HG02623 (cell line): ENCODE data around the gene AGFG2.
"Not testable (repeated sequence)": the region's sequence is repeated elsewhere in the genome, so short reads cannot be mapped to it uniquely, and the experiment has no call there.

ENCODE experiments used
- ATAC-seq: cut with Tn5 transposase; IDR thresholded peaks from one replicate; pipeline ENCODE4 v1.9.1; 2021; ENCODE audit warnings: moderate library complexity; ENCODE audit not compliant: unreplicated experiment

AGFG2 gene

DNA sequence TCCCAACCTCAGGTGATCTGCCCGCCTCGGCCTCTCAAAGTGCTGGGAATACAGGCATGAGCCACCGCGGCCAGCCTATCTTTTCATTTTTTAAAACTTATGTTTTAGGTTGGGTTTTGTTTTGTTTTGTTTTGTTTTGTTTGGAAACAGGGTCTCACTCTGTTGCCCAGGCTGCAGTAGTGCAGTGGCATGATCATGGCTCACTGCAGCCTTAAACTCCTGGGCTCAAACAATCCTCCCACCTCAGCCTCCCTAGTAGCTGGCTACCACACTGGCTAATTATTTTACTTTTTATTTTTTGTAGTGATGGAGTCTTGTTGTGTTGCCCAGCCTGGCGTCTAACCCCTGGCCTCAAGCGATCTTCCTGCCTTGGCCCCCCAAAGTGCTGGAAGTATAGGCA lies 19.4 kb upstream of the AGFG2 start:
- no peak for ATAC-seq

DNA sequence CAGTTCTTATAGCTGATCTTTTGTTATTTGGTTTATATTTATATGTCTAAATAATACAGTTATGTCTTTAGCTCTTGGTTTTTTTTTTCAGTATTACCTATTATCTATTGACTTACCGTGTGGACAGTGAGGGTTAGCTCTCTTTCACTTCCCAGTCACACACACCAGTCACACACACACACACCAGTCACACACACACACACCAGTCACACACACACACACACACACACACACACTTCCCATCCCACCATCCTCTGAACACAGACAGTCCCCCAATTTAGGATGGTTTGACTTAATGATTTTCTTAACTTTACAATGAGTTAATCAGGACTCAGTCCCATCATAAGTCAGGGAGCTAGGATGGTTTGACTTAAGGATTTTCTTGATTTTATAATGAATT lies 18.9 kb upstream of the AGFG2 start:
- no peak for ATAC-seq

DNA sequence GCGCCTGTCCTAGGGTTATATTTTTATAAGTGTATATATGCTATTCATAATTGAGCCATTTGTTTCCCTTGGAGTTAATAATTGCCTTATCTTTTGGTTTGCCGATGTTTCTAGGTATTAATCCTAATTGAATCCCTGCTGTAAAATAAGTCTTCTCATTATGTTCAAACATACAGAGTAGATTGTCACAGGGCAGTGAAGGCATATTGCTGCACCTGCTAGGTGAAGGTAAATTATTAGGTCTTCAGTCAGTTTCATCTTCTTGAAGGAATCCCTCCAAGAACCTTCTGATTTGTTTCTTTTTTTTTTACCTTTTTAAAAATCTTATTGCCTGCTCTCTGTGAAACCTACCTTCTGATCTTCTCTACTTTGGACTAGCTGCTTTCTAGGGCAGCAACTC lies 17.9 kb upstream of the AGFG2 start:
- ATAC-seq, result no peak

DNA sequence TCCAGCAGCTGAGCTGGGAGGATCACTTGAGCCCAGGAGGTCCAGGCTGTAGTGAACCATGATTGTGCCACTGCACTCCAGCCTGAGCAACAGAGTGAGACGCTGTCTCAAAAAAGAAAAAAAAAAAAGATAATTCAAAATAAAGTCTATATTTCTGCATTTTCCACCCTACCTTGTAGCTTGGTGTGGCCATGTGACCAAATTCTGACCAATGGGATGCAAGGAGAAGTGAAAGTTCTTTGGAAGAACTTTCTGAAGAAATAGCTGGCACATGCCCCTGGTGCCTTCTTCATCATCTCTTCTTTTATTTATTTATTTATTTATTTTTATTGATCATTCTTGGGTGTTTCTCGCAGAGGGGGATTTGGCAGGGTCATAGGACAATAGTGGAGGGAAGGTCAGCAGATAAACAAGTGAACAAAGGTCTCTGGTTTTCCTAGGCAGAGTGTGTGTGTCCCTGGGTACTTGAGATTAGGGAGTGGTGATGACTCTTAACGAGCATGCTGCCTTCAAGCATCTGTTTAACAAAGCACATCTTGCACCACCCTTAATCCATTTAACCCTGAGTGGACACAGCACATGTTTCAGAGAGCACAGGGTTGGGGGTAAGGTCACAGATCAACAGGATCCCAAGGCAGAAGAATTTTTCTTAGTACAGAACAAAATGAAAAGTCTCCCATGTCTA lies 17.0 kb upstream of the AGFG2 start:
- not testable (repeated sequence) for ATAC-seq

DNA sequence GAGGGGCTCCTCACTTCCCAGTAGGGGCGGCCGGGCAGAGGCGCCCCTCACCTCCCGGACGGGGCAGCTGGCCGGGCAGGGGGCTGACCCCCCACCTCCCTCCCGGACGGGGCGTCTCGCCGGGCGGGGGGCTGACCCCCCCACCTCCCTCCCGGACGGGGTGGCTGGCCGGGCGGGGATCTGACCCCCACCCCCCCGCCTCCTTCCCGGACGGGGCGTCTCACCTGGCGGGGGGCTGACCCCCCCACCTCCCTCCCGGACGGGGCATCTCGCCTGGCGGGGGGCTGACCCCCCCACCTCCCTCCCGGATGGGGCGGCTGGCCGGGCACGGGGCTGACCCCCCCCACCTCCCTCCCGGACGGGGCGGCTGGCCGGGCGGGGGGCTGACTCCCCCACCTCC lies 15.8 kb upstream of the AGFG2 start:
- not testable (repeated sequence) for ATAC-seq

DNA sequence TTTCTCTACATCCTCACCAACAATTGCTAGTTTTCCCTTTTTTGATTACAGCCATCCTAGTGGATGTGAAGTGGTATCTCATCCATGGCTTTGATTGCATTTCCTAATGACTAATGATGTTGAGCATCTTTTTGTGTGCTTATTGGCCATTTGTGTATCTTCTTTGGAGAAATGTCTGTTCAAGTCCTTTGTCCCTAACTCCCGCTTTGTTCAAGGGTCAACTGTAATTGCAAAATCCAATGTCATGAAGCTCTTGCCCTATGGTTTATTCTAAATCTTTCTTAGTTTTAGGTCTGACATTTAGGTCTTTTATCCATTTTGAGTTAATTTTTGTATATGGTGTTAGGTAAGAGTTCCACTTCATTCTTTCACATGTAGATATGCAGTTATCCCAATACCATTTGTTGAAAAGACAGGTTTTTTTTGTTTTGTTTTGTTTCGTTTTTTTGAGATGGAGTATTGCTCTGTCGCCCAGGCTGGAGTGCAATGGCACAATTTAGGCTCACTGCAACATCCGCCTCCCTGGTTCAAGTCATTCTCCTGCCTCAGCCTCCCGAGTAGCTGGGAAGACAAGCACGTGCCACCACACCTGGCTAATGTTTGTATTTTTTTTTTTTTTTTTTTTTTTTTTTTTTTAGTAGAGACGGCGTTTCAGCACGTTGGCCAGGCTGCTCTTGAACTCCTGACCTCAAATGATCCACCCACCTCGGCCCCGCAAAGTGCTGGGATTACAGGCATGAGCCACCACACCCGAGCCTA lies 10.7 kb upstream of the AGFG2 start:
- not testable (repeated sequence) for ATAC-seq

DNA sequence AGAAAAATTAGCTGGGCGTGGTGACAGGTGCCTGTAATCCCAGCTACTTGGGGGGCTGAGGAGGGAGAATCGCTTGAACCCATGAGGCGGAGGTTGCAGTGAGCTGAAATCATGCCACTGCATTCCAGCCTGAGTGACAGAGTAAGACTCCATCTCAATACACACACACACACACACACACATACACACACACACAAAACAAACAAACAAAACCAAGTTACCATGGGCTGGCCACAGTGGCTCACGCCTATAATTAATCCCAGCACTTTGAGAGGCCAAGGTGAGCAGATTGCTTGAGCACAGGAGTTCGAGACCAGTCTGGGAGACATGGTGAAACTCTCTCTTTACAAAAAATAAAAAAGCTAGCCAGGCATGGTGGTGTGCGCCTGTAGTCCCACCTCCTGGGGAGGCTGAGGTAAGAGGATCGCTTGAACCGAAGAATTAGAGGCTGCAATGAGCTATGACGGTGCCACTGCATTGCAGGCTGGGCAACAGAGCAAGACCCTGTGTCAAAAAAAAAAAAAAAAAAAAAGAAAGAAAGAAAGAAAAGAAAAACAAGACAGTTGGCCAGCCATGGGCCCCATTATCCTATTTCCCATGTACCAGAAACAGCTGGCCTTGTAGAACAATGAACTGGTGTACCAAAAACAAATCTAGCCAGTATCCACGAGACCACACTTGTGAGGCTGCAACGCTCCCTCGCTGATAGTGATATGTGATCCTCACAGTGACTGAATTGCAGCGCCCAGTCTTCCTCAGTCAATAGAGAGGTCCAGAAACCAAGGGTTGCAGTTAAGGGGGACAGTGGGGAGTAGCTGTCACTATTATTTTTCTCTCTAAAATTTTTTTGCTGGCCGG lies 6.6 kb upstream of the AGFG2 start:
- ATAC-seq, result no peak

DNA sequence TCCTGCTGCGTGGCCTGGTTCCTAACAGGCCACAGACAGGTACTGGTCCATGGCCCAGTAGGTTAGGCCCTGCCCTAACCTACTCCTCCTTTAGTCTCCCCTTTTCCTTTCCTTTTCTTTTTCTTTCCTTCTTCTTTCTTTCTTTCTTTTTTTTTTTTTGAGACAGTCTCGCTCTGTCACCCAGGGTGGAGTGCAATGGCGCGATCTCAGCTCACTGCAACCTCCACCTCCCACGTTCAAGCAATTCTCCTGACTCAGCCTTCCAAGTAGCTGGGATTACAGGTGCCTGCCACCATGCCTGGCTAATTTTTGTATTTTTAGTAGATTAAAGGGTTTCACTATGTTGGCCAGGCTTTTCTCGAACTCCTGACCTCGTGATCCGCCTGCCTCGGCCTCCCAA lies 3.0 kb upstream of the AGFG2 start:
- not testable (repeated sequence) for ATAC-seq

DNA sequence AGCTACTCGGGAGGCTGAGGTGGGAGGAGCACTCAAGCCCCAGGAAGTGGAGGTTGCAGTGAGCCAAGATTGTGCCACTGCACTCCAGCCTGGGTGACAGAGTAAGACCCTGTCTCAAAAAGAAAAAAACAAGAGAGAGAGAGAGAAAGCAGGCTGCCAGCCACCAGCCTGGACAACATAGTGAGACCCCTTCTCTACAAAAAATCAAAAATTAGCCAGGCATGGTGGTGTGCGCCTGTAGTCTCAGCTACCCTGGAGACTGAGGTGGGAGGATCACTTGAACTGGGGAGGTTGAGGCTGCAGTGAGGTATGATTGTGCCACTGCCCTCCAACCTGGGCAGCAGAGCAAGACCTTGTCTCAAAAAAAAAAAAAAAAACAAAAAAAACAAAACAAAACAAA lies 2.3 kb upstream of the AGFG2 start:
- not testable (repeated sequence) for ATAC-seq

DNA sequence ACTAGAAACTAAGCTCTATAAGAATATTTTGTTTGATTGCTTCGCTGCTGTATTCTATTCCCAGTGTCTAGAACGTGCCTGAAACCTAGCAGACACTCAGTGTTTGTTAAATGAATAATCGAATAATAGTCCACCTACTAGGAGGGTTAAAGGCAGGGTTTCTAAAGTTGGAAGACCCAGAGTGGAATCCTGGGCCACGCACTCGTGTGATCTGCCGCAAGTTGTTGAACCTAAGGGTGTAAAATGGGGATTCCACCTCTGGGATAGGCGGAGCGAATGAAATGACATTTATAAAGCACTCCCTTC lies 702 bp upstream of the AGFG2 start:
- no peak for ATAC-seq

DNA sequence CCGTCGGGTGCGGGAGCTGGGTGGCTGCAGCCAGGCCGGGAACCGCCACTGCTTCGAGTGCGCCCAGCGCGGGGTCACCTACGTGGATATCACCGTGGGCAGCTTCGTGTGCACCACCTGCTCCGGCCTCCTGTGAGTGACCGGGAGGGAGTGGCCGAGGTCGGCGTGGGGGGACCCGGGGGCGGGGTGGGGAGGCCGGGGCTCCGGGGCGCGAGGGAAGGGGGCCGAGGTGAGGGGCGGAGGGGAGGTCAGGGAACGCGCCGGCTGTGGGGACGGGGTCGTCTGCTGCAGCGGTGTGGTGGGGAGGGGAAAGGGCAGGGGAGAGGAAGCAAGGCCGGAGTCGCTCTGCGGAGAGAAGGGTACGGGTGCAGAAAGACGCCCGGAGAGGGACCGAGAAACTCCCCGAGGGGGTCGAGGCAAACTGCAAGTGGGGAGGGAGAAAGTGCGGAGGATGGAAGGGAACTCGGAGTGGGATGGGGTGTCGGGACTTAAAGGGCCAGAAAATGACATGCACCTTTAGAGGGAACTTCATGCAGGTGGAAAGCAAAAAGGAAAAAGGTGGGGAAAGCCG lies 518 bp downstream of the AGFG2 start:
- no peak for ATAC-seq

DNA sequence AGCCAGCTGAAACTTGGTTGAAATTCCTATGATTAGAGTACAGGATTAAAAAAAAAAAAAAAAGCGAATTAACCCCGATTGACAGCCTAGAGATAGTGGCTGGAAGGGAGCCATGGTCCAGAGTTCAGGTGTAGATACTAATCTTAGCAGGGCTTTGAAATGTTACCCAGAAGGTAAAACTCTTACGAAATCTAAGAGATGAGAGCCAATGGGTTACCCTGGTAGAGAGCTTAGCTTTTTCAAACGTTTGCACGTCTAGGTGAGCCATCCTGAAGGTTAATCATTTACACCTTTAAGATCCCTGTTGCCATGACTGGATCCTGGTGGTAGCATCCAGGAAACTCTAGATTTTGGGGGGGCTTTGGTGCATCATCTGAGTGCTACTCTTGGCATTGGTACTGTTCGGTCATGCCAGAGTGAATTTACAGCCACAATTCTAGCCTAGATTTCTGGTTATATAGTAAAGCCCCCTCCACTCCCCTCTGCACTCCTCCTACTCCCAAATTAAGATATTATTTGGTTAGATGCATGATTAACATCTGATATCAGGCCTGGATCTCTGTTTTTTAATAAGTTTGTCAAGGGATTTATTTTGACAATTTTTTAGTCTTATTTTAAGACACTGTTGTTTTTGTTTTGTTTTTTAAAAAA lies 1.2 kb downstream of the AGFG2 start:
- ATAC-seq, result no peak

DNA sequence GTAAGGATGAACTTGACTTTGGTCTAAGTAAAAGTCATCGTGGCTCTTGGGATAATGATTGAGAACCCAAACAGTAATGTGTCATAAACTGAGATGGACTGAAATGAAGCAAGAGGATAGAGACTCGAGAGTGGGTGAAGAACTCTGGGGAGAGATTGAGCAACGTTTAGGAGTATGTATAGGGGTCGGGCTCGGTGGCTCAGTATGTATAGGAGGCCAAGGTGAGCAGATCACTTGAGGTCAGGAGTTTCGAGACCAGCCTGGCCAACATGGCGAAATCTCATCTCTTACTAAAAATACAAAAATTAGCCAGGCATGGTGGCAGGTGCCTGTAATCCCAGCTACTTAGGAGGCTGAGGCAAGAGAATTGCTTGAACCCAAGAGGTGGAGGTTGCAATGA lies 2.3 kb downstream of the AGFG2 start:
- ATAC-seq, result not testable (repeated sequence)

DNA sequence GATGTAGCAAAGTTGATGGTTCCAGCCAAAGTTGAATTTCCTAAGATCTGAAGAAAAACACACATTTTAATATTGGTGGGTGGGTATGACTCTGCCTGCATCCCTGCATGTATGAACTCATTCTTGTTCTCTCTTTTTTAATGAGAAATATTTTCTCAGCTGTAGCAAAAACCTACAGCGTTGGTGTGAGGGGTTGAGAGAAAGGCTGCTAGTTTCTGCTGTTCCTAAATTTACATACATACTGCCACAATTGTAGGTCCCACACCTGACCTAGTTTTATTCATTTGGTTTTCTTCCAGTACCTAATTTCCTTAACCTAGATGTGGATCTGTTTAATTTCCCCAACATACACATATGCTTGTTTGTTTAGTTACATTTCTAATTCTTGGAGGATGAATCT lies 4.6 kb downstream of the AGFG2 start:
- no peak for ATAC-seq

DNA sequence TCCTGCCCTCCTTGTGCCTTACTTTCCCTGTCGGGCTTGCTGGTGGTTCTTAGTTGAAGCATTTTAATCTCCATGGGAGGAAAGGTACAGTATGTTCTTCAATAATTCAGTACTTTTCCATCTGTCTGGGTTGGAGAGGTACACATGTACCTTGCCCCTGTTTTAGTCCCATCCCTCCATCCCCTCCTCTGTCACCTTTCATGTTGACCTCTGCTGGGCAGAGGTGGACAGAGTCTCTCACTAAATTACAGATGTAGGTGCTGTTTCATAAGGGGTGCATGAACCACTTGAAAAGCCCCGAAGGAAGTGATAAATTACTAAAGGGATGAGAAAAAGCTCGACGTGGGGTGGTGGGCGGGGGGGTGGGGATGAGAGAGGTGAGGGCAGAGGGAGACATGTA lies 5.4 kb downstream of the AGFG2 start:
- ATAC-seq, result no peak

DNA sequence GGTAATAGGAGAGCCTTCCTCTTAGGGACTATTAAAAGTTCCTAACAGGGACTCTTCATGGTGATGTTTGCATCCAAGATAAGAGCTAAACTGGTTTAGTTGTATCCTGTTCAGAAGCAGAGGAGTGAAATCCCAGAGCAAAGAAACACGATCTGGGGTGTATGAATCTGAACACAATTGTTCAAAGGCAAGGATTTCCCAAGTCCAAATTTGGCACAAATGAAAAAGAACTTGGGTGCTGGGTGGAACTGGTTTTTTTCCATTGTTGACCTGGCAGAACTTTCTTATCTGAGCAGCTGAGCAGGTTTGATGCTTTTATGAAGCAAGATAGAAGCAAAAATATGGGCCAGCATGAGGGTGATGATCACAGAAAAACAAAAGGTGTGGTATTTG lies 6.0 kb downstream of the AGFG2 start:
- no peak for ATAC-seq

DNA sequence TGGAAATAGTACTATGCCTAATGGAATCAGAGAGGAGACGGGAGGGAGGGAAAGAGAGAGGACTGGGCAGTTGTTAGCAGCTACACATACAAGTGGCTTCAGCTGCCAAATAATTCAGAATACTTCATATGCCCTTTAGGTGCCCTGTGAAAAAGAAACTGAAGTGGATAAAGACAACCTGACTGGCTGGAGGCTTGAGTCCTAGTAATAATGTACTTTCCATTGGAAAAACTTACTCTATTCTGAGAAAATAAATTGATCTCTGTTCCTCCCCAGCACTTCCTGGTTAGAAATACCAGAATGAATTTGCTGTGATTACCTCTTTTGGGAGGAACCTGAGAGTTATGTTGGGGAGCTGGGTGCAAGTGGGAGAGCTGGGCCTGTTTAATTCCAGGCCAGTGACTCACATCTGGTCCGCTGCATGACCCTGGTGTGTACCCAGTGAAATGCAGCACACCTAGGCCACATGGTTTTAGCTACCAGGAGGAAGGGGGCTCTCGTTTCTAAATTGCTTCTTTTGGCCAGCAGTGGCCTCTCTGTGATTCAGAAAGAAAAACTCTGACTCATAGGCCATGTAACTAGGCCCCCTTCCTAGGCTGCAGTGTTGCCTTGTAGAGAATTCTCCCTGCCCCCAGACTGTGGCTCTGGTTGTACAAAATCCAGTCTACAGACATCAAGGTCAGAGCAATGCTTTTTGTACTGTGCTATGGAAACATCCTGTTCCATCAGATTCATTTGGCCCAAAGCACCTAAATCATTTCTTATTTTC lies 6.5 kb downstream of the AGFG2 start:
- no peak for ATAC-seq

DNA sequence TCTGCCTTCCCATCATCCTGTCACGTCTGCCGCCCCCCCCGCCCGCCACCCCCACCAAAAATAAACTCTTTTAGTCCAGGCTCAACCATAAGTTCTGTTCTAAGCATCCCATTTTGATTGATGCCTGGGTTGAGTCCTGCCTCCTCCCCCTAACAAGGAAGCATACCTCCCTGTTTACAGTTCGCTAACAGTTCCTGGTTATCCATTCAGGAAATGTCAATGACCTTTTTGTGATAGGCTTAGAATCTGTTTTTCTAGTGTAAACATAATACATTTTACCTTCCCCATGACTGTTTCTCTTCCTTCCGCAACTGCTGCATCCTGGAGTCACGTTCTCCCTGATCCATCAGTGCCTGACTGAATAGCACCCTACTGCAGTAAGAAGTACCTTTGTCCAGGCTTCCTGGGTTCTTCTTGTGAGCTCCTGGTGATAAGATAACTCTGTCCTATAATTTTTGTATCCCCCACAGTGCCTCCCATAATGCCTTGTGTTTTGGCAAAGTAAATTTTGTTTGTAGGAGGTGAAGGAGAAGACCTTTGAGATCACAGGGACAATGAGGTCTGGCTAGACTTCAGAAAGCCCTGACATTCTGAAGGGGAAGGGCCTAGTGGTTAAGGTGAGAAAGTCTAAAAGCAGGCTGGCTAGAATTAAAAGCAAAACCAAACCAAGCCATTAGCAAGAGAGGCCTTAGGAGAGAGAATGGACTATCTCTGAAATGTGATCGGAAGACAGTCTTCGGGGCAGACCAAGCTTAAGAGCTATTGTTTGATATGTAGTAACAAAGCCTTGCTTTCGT lies 7.3 kb downstream of the AGFG2 start:
- ATAC-seq, result no peak

DNA sequence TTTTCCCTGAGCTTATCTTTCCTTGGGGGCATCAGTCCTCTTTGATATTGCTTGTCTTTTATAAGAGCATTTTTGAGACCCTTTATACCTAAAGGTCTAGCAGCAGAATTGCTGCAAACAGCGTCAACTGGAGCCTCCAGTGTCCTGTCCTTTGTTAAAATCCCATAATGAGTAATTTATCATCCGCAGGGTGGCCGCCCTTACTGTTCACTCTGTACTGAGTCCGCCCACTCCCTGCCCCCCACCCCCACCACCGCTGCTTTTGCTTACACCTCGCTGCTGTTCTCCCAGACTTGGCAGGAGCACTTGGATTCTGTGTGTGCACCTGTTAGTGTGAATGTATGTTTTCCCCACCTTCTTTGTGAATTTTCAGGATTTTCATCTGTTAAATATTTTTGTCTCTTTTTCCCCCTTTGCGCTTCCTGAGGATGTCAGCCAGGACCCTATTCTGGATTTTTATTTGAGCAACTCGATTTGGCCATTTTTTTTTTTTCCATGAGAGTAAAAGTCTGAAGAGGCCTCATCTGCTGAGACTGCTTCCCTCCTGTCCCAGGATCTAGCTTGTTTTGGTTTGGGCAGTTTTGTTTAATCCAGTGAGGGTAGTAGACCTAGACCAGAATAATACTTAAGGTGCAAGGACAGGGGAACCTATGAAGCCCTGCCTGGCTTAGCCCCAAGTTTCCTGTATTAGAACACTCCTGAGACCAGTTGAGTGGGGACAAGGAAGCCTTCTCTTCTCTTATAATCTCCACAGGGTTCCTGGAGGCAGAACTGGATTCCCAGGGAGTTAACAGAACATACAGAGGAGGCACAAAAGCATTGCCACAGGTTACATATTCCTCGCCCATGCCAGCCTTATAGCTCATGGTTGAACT lies 8.2 kb downstream of the AGFG2 start:
- no peak for ATAC-seq
